ENCODE results near the gene CTXN1.
"Not testable (repeated sequence)": the region's sequence is repeated elsewhere in the genome, so short reads cannot be mapped to it uniquely, and the experiment has no call there.

CTXN1 gene

GRCh38 chr19:7898967-7899366, 27.0 kb downstream of the CTXN1 start:
- FAIRE-seq, result no peak

- no peak for FAIRE-seq
These were observed 28.6 kb downstream of the CTXN1 start for GRCh38 chr19:7897292-7897691.

- no peak for FAIRE-seq
These were observed 30.4 kb downstream of the CTXN1 start for GRCh38 chr19:7895565-7895964.

- FAIRE-seq, result no peak
These were observed 31.2 kb downstream of the CTXN1 start for GRCh38 chr19:7894612-7895309.

GRCh38 chr19:7893362-7894101, 32.4 kb downstream of the CTXN1 start:
- FAIRE-seq, result not testable (repeated sequence)

GRCh38 chr19:7888826-7889217, 37.1 kb downstream of the CTXN1 start:
- FAIRE-seq, result no peak

- FAIRE-seq, result no peak
These were observed 37.6 kb downstream of the CTXN1 start, which contains the start of gene LRRC8E for GRCh38 chr19:7888145-7888825. Gene LRRC8E (plus strand): TSS chr19:7888510. CDS start chr19:7895604, 7,094 bp downstream.

- no peak for FAIRE-seq
These were observed 38.4 kb downstream of the CTXN1 start for GRCh38 chr19:7887408-7888144.

GRCh38 chr19:7885818-7886217, 40.1 kb downstream of the CTXN1 start:
- FAIRE-seq, result no peak

GRCh38 chr19:7883796-7884570, 42.0 kb downstream of the CTXN1 start:
- FAIRE-seq, result no peak

- FAIRE-seq, result no peak
These were observed 42.8 kb downstream of the CTXN1 start for GRCh38 chr19:7883105-7883504.

- FAIRE-seq, result no peak
These were observed 44.0 kb downstream of the CTXN1 start for GRCh38 chr19:7881910-7882309.

- FAIRE-seq, result no peak
These were observed 46.1 kb downstream of the CTXN1 start for GRCh38 chr19:7879836-7880235.

GRCh38 chr19:7879111-7879807, 46.7 kb downstream of the CTXN1 start:
- no peak for FAIRE-seq

- FAIRE-seq, result no peak
These were observed 48.6 kb downstream of the CTXN1 start for GRCh38 chr19:7877249-7877836.

- FAIRE-seq, result no peak
These were observed 51.0 kb downstream of the CTXN1 start for GRCh38 chr19:7874897-7875273.

All from colon (tissue), 2 donors.